Breast epithelium (tissue), 4 donors: ENCODE results near the gene ZNRD2. TPM values are rescaled to one million over a fixed set of nuclear protein-coding genes. Genes with fewer than 3 reads are reported as not detected.
A peak's percentile ranks its signal among the peaks of the same experiment; 100 is the strongest.

ENCODE experiments used
- DNase-seq, 2 donors: peaks; one replicate each; pipeline ENCODE4 v3.0.0-alpha.2; 2019; ENCODE audit warnings: low spot score in 2 of 2
- H3K27ac ChIP-seq, 2 donors: fragments of 200-600 bp; sonication (generic) in 1 of 2; one replicate each; pipeline ENCODE4 v1.5.1; 2016 to 2019; ENCODE audit warnings: mild to moderate bottlenecking in 1 of 2
- H3K27me3 ChIP-seq, 2 donors: fragments of 200-600 bp; sonication (generic) in 1 of 2; one replicate each; pipeline versions ENCODE4 v1.5.1 to v1.6.0; 2017 to 2019; ENCODE audit warnings: control low read depth in 1 of 2, mild to moderate bottlenecking in 1 of 2
- H3K36me3 ChIP-seq: fragments of 200-600 bp; one replicate; pipeline ENCODE4 v1.5.1; 2019
- H3K4me1 ChIP-seq, 2 donors: fragments of 200-600 bp; sonication (generic); one replicate each; pipeline ENCODE4 v1.5.1; 2016 to 2019; ENCODE audit warnings: control low read depth in 1 of 2
- H3K4me3 ChIP-seq, 3 donors: fragments of 200-600 bp; sonication (generic); 1 replicate in 2 of 3; 2 replicates in 1 of 3; pipeline ENCODE4 v1.5.1; 2016 to 2019; ENCODE audit warnings: mild to moderate bottlenecking in 3 of 3, moderate library complexity in 2 of 3
- H3K9me3 ChIP-seq, 2 donors: fragments of 200-600 bp; sonication (generic) in 1 of 2; one replicate each; pipeline ENCODE4 v1.5.1; 2016 to 2019; ENCODE audit warnings: control low read depth in 1 of 2
- CTCF ChIP-seq, 3 donors: fragments of 450-650 bp; IDR thresholded peaks; one replicate each; pipeline ENCODE4 v1.5.1; 2016 to 2017; ENCODE audit warnings: antibody characterized with exemption in 3 of 3, mild to moderate bottlenecking in 3 of 3, moderate library complexity in 3 of 3
- POLR2A ChIP-seq: fragments of 450-650 bp; IDR thresholded peaks from one replicate; pipeline ENCODE4 v1.6.1; 2016; ENCODE audit warnings: antibody characterized with exemption, mild to moderate bottlenecking, moderate library complexity
- POLR2AphosphoS5 ChIP-seq, 3 donors: sonication (generic); formaldehyde crosslinking; IDR thresholded peaks; one replicate each; pipeline ENCODE4 v1.6.1; 2017; ENCODE audit warnings: antibody characterized with exemption in 3 of 3
- intact Hi-C: fragments of 100-400 bp; cut with DNase I; formaldehyde crosslinking; loops from one replicate; pipeline ENCODE4 v1.15.1; 2023; ENCODE audit warnings: low total_unique reads
- total RNA-seq, 3 donors: library from RNA; depleted of rRNA; stranded (reverse); fragments of >200 nt; gene quantifications; one replicate each; pipeline ENCODE4 v1.1.0, GENCODE V29; 2016

Gene ZNRD2
- total RNA-seq, 3 donors from 2014 or later = 48.9 to 60.0 (median 59.4) TPM

- Histone ChIP-seq H3K9me3 (no peaks in the 10 kb centered on the region), H3K4me3 (peak within 1 kb of the TSS; percentile 92 to 99 (median 98)), H3K36me3 (no peaks in the 10 kb centered on the region), H3K27me3 (no peaks in the 10 kb centered on the region), H3K27ac (peak within 1 kb of the TSS; percentile 90 to 95), H3K4me1 (peaks cover 5 to 13% of the 10 kb centered on the region in 2 donors)
- DNase-seq = peak; percentile 68 to 82
- TF ChIP-seq POLR2AphosphoS5 (IDR thresholded peaks at IDR 0.05) (peak in 2 of 3 donors; percentile 65 to 72), POLR2A (no peak)
- intact Hi-C loops = no loop called here
Observed at GRCh38 chr11:65524741-65525545, 45.3 kb upstream of the ZNRD2 start, which contains the start of gene SCYL1. Gene SCYL1, plus strand, starts transcription at chr11:65525083. Its CDS starts 71 bp downstream, at chr11:65525154.

GRCh38 chr11:65525546-65526480 lies 44.5 kb upstream of the ZNRD2 start:
- Histone ChIP-seq H3K9me3 (no peaks in the 10 kb centered on the region), H3K27me3 (no peaks in the 10 kb centered on the region), H3K36me3 (peaks cover 6% of the 10 kb centered on the region), H3K4me3 (peak overlapping the region; percentile 92 to 99 (median 98)), H3K27ac (peak overlapping the region; percentile 90 to 95), H3K4me1 (peaks cover 5 to 13% of the 10 kb centered on the region in 2 donors)
- TF ChIP-seq POLR2A = no peak
- TF ChIP-seq POLR2AphosphoS5 (IDR thresholded peaks at IDR 0.05) = no peak
- TF ChIP-seq CTCF (IDR thresholded peaks at IDR 0.05) = no peak
- DNase-seq = no peak
- intact Hi-C loops = no loop called here

GRCh38 chr11:65526744-65527143 lies 43.5 kb upstream of the ZNRD2 start:
- Histone ChIP-seq H3K9me3 (no peaks in the 10 kb centered on the region), H3K4me1 (peaks cover 5 to 13% of the 10 kb centered on the region in 2 donors), H3K36me3 (peaks cover 8% of the 10 kb centered on the region), H3K27ac (no peak overlapping the region), H3K27me3 (no peaks in the 10 kb centered on the region), H3K4me3 (peak overlapping the region in 1 of 3 donors; percentile 92)
- no peak for DNase-seq
- intact Hi-C loops = no loop called here
- TF ChIP-seq POLR2A (no peak), POLR2AphosphoS5 (IDR thresholded peaks at IDR 0.05) (no peak)

GRCh38 chr11:65528819-65529350 lies 41.4 kb upstream of the ZNRD2 start:
- intact Hi-C loops = no loop called here
- no peak overlapping the region for H3K27ac ChIP-seq
- no peaks in the 10 kb centered on the region for H3K9me3 ChIP-seq
- peaks cover 5 to 13% of the 10 kb centered on the region in 2 donors for H3K4me1 ChIP-seq
- peaks cover 8% of the 10 kb centered on the region for H3K36me3 ChIP-seq
- no peak for DNase-seq
- no peak overlapping the region for H3K4me3 ChIP-seq
- H3K27me3 ChIP-seq = no peaks in the 10 kb centered on the region
- no peak for TF ChIP-seq CTCF (IDR thresholded peaks at IDR 0.05)
- TF ChIP-seq POLR2AphosphoS5 (IDR thresholded peaks at IDR 0.05) = no peak
- no peak for TF ChIP-seq POLR2A

- TF ChIP-seq CTCF (IDR thresholded peaks at IDR 0.05) (no peak), POLR2AphosphoS5 (IDR thresholded peaks at IDR 0.05) (no peak), POLR2A (no peak)
- DNase-seq = no peak
- H3K4me1 ChIP-seq = peaks cover 5 to 8% of the 10 kb centered on the region in 2 donors
- H3K9me3 ChIP-seq = no peaks in the 10 kb centered on the region
- H3K4me3 ChIP-seq = no peak overlapping the region
- intact Hi-C loops = no loop called here
- H3K27me3 ChIP-seq = no peaks in the 10 kb centered on the region
- H3K36me3 ChIP-seq = peaks cover 8% of the 10 kb centered on the region
- no peak overlapping the region for H3K27ac ChIP-seq
Observed at GRCh38 chr11:65529475-65530156, 40.7 kb upstream of the ZNRD2 start.
